Amniotic stem cell (primary cell): ENCODE results near the gene FAM149B1.

Source experiments
- DNase-seq: peaks from one replicate; lab custom pipeline; 2025; lab: John Stamatoyannopoulos, UW

FAM149B1 gene

DNA sequence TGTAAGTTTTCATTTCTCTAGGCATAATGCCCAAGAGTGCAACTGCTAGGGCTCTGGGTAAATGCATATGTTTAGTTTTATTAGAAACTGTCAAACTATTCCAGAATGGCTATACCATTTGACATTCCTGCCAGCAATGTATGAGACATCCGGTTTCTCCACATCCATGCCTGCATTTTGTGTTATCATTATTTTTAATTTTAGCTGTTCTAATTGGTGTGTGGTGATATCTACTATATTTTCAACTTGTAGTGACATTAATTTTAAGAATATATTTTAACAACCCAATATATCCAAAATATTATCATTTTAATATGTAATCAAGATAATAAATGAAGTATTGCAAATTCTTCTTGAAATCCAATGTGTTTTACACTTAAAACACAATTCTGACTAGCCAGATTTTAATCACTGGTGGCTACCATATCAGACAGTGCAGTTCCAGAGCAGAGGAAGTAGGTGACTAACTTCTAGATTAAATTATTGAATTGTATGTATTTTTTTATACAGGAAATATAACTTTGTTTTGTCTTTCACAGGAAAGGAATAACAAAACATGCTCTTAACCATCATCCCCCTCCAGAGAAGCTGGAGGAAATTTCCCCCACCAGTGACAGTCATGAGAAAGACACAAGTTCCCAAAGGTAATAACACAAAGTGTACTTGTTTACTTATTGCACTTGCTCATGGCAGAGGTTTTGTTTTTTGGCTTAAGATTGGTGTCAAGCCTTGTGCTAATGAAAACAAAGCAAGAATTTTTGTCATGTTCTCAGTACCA, 6.4 kb downstream of the FAM149B1 start:
- no peak for DNase-seq

DNA sequence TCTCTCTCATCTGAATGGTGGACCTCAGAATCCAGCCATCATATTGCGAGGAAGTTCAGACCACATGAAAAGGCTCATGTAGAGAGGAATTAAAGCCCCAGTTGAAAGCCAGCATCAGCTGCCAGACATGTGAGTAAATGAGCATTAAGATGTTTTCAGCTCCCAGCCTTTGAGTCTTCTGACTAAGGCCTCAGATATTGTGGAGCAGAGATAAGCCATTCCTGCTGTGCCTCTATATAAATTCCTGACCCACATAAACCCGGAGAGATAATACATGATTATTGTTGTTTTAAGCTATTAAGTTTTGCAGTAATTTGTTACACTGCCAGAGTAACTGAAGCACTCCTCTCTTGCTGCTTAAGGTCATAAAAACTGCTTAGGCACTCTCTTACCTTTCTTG, 14.6 kb downstream of the FAM149B1 start:
- no peak for DNase-seq

DNA sequence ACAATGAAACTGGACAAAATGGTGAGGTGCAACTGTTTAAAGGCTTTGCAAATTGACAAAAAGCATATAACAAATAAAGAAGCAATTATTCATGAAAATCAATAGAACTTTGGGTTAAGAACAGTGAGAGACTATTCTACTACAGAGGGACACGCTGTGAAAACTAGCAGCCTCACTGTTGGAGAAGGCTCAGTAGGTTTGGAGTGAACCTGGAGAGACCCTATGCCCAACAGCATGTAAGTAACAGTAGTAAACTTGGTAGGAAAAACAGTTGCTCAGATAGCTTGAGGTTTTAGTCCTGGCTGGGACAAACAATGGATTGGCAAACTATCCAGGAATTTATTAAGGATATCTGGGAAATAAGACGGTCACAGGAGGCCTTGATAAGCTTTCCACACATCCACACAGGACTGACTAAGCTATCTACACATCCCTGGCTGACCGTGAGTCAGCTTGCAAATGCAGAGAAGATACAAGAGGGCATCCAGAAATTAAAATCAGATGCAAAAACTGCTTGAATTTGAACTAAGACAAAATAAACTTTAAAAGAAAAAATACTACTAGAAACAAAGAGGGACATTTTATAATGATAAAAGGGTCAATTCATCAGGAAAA, 15.9 kb downstream of the FAM149B1 start:
- DNase-seq, result no peak

DNA sequence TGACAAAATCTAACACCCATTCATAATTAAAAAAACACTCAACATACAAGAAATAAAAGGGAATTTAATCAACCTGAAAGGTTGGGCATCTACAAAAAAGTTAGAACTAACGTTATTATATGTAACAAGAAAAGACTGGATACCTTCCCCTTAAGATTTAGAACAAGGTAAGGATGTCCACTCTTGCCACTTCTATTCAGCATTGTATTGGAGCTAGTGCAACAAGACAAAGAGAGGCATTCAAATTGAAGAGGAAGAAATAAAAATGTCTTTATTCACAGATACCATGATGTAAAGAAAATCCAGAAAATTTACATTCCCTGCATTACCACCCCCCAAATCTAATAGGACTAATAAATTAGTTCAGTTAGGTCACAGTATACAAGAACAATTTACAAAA, 18.3 kb downstream of the FAM149B1 start:
- no peak for DNase-seq

DNA sequence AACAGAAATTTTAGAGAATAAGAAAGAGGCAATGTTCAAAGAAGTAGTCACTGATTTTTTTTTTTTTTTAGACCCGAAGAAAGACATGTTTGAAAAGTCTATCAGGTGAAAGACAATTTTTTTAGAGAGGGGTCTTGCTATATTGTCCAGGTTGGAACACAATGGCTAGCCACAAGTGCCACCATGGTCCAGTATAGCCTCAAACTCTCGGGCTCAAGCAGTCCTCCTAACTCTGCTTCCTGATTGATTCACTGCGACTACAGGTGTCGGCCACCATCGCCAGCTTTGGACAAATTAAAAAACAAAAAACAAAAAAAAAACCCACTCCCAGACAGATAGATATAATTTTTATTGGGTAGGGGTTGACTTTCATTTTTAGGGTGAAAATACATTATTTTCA, 22.3 kb downstream of the FAM149B1 start:
- no peak for DNase-seq

DNA sequence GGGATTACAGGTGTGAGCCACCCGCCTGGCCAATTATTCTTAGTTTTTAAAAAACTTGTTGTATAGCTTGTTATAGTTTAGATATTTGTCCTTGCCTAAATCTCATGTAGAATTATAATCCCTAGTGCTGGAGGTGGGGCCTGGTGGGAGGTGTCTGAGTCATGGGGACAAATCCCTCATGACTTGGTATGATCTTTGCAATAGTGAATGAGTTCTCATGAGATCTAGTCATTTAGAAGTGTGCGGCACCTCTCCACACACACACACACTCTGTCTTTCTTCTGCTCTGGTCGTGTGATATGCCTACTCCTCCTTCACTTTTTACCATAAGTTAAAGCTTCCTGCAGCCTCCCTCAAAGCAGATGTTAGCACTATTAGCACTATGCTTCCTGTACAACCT, 37.2 kb downstream of the FAM149B1 start:
- no peak for DNase-seq

DNA sequence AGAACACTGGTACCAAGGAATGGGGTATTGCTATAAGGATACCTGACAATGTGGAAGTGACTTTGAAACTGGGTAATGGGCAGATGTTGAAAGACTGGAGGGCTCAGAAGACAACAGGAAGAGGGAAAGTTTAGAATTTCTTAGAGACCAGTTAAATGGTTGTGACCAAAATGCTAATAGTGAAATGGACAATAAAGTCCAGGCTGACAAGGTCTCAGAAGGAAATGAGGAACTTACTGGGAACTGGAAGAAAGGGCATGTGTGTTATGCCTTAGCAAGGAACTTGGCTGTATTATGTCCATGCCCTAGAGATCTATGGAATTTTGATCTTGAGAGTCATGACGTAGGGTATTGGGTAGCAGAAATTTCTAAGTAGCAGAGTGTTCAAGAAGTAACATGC, 38.0 kb downstream of the FAM149B1 start:
- no peak for DNase-seq

DNA sequence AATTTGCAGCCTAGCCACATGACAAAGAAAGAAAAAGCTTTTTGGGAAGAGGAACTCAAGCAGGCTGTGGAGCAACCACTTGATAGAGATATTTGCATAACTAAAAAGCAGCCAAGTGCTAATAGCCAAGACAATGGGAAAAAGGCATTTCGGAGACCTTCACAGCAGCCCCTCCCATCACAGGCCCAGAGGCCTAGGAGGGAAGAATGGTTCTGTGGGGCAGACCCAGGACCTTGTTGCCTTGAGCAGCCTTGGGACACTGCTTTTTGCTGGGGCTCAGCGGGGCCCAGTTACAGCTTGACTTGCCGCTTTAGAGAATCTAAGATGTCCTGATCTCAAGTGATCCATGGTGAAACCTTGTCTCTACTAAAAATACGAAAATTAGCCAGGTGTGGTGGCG, 38.5 kb downstream of the FAM149B1 start:
- DNase-seq, result no peak

DNA sequence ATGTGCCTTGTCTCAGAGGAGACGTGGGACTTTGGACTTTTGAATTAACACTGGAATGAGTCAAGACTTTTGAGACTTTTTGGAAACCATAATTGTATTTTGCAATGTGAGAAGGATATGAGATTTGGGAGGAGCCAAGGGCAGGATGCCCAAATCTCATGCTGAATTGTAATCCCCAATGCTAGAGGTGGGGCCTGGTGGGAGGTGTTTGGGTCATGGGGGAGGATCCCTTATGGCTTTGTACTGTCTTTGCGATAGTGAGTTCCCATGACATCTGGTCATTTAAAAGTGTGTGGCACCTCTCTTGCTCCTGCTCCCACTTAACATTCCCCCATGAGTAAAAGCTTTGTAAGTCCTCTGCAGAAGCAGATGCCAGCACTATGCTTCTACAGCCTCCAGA, 40.0 kb downstream of the FAM149B1 start:
- no peak for DNase-seq

DNA sequence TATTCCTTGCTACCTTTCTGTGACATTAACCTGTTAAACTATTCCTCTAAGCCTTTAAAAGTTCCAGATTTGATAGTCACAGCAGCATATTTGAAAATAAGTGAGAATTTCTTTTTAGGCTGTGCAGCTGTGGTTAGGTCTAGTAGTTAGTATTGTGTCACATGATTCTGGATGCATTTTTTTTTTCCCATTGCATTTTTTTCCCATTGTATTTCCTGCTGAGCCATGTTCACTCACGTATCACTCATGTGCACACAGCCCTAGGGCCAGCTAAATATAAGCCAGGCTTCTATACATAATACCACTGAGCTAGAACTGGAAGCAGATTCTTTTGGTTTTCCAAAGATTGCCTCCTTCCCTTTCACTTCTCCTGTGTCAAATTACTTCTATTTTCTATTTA, 41.8 kb downstream of the FAM149B1 start:
- no peak for DNase-seq

DNA sequence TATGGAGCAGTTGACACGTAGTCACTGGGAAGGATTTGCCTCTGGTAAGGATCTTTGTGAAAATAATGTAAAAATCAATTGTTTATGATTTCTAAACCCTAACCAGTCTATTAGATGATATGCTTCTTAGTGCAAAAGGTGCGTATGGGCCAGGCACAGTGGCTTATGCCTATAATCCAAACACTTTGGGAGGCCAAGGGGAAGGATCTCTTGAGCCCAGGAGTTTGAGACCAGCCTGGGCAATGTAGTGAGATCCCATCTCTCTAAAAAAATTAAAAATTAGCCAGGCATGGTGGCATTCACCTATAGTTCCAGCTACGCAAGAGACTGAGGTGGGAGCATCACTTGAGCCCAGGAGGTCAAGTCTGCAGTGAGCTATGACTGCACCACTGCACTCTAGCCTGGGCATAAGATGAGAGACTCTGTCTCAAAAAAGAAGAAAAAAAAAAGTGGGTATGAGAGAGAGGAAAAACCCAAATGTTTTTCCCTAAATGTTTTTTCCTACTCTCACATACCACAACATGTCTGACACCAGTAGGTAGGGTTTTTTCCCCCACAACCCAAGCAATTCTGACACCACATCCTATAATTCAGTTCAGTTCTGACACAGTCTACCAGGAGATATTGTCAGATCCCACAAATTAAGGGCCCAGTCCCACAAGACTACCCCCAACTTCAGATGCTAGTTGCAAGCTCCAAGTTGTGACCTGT, 42.6 kb downstream of the FAM149B1 start:
- no peak for DNase-seq

DNA sequence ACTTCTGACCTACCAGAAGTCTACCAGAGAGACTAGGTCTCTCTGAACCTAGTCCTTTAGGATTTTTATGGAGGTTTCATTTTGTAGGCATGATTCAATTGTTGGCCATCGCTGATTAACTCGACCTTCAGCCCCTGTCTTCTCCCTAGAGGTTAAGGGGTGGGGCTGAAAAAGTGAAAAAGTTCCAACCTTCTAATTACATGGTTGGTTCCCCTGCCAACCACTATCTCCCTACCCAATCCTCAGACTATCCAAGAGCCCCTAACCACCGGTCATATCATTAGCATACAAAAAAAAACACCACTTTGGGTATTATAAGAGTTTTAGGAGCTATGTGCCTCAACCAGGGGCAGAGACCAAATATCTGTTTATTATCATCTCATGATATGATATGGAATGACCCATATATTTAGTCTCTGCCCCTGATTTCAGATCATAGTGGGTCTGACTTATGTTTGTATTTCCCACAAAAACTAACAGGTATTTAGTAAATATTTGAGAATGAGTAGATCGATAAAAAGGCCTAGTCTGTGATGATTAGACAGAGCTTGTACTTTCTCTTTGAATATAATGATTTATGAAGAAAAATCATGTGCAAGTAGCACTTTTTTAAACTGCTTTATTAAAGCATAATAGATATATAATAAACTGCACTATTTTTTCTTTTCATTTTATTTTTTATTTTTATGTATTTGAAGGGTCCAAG, 43.3 kb downstream of the FAM149B1 start:
- no peak for DNase-seq

DNA sequence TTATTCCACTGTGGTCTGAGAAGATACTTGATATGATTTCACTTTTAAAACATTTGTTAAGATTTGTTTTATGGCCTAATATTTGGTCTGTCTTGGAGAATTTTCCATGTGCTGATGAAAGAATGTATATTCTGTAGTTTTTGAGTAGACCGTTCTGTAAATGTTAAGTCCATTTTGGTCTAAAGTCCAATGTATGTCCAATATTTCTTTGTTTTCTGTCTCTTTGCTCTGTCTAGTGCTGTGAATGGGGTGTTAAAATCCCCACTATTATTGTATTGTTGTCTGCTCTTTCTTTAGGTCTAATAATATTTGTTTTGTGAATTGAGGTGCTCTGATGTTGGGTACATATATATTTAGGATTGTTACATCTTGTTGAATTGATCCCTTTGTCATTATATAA, 47.8 kb downstream of the FAM149B1 start:
- no peak for DNase-seq

DNA sequence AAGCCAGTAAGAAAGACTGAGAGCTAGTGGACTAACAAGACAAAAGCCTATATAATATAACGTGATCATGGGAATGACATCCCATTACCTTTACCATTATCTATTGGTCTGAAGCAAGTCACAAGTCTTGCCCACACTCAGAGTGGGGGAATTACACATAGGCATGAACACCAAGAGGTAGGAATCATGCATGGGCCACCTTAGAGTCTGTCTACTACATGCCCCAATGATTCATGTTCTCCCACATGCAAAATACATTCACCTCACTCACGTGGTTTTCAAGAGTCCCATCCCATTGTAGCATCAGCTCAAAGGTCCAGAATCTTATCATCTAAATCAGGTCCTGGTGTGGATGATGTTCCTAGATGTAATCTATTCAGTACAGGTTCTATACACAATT, 49.7 kb downstream of the FAM149B1 start:
- no peak for DNase-seq

DNA sequence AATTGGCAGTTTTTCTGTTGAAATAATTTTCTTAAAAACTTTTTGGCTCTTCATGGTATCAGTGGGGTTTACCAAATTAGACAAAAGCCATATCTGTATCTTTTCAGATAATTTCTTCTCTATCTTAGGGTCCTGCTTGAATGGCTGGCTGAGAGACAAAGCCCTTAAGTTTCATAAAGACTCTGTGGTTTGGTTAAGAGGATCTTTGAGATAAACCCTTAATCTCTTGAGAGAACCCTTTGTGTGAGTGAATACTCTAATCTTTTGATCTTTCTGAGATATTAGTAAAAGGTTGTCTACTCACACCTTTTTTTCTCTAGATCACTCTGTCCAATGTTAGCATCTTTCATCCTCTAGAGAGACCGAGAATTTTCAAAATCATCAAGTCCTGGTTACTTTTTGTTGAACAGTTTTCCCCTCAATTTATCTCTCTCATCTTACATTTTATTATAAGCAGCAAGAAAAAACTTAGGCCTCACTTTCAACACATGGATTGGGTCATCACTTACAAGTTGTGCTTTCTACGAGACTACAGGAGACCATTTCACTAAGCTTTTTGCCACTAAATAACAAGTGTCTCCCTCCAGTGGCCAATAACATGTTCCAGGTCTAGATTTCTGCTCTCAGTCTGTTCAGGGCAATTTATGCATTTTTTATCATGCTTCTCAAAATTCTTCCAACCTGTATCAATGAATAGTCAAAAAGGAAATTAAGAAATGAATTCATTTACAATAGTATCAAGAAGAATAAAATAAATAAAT, 50.7 kb downstream of the FAM149B1 start:
- no peak for DNase-seq

DNA sequence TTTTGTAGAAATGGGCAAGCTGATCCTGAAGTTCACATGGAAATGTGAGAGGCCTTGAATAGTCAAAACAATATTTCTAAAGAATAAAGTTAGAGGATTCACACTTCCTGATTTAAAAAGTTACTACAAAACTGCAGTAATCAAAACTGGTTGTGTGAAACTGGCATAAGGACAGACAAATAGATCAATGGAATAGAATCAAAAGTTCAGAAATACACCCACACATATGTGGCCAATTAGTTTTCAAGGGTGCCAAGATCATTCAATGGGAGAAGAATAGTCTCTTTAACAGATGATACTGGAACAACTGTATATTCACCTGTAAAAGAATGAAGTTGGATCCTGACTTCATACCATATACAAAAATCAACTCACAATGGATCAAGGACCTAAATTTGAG, 51.5 kb downstream of the FAM149B1 start:
- DNase-seq, result no peak

DNA sequence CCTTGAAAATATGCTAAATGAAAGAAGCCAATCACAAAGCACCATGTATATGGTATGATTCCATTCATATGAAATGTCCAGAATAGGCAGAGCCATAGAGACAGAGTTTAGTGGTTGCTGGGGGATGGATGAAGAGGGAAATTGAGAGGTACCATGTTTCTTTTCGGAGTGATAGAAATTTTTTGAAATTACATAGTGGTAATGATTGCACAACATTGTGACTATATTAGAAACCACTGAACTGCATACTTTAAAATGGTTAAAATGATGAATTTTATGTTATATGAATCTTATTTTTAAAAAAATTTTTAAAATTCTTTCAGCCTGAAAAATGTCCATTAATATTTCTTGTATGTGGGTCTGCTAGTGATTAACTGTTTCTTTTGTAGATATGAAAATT, 53.1 kb downstream of the FAM149B1 start:
- no peak for DNase-seq

DNA sequence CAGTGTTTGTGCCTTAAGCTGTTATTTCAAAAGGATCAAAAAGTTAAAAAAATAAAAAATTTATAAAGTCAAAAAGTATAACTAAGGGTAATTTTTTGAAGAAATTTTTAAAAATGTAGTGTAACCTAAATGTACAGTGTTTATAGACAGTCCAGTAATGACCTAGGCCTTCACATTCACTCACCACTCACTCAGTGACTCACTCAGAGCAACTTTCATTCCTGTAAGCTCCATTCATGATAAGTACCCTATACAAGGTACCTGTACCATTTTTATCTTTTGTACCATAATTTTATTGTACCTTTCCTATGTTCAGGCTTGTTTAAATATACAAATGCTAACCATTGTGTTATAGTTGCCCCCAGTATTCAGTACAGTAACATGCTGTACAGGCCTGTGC, 57.6 kb downstream of the FAM149B1 start:
- no peak for DNase-seq

DNA sequence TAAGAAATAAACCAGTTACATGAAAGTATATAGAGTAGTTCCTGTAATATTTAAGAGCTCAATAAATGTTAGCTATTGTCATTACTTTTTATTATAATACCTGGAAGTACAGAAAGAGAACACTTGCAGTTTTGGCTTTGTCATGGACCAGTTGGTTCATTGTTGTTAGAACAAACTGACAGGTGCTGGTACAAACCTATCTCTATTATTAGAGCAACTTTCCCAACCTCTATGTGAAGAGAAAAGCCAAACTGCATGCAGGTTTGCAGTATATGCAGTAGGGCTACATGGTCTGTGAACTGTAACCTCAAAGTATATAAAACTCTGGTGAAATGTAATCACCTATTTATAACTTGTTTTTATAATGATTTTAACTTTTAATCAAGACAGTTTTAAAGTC, 58.7 kb downstream of the FAM149B1 start:
- DNase-seq, result no peak

DNA sequence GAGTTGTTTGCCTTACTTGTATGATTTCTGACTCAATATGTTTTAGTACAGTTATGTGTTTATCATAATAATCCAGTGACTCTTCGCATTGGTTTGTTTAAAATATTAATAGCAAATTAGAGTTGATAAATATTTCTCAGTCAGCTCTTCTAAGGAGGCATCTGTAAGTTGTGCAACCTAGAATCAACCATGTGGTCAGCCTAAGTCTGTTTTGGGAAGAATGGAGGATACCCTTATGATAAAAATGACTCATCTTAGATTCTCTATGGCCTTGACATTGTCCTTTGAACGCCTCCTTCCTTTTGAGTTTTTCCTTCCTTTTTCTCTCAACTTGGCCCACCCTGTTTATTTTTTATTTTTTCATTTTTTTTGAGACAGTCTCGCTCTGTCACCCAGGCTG, 60.3 kb downstream of the FAM149B1 start:
- no peak for DNase-seq

DNA sequence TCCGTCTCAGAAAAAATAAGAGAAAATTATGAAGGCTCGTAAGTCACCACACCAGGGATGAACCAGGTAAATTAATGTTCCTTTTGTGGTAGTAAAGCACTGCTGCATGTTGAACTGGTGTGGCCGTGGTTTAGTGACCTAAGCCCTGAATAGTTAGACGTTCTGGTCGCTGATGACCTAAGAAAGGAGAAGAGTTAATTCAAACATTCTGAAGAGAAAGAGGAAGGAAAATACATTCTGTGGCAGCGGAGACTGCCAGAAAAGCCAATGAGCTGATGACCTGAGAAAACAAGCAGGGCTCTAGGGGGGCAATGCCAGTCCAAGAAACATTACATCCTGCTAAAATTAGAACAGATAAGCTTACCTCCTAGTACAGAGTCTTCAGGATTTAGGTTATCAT, 61.6 kb downstream of the FAM149B1 start:
- DNase-seq, result no peak

DNA sequence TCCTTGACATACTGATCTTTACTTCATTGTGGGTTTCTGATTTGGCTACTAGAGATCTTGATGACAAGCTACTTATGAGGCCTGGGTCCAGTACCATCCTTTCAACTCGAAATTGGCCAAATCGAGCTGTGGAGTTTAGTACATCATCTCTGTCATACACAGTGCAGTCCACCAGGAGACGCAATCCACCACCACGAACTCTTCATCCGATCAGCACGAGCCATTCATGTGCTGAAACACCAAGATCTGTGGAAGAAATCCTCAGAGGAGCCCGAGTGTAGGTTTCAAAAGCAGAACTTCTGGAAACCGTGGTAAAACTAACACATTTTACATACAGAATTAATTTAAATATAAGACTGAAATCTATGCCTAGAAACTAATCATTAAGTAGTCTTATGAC, 65.0 kb downstream of the FAM149B1 start:
- DNase-seq, result no peak
